Fibroblast of skin of right quadriceps (primary cell): ENCODE data around the gene KCNAB2.

Experiments
- DNase-seq: peaks from one replicate; pipeline ENCODE4 v3.0.0-alpha.2; 2013

KCNAB2 gene

GRCh38 chr1:6099787-6100765, 54.4 kb downstream of the KCNAB2 start:
- DNase-seq, result no peak

- DNase-seq, result no peak
Measured at GRCh38 chr1:6100861-6101783, 55.4 kb downstream of the KCNAB2 start.

GRCh38 chr1:6101826-6102531, 56.3 kb downstream of the KCNAB2 start:
- DNase-seq, result no peak

- no peak for DNase-seq
Measured at GRCh38 chr1:6102532-6102845, 56.8 kb downstream of the KCNAB2 start.

GRCh38 chr1:6103111-6103853, 57.6 kb downstream of the KCNAB2 start:
- no peak for DNase-seq

GRCh38 chr1:6103854-6104530, 58.3 kb downstream of the KCNAB2 start:
- DNase-seq, result no peak

- DNase-seq, result no peak
Measured at GRCh38 chr1:6104631-6105030, 58.9 kb downstream of the KCNAB2 start.

GRCh38 chr1:6105218-6105679, 59.6 kb downstream of the KCNAB2 start:
- no peak for DNase-seq

GRCh38 chr1:6105763-6106162, 60.1 kb downstream of the KCNAB2 start:
- no peak for DNase-seq

GRCh38 chr1:6106321-6106731, 60.6 kb downstream of the KCNAB2 start:
- DNase-seq, result no peak

- no peak for DNase-seq
Measured at GRCh38 chr1:6106977-6107376, 61.3 kb downstream of the KCNAB2 start.

- no peak for DNase-seq
Measured at GRCh38 chr1:6107409-6108356, 62.0 kb downstream of the KCNAB2 start.

- no peak for DNase-seq
Measured at GRCh38 chr1:6108476-6108875, 62.8 kb downstream of the KCNAB2 start.

GRCh38 chr1:6108937-6109614, 63.4 kb downstream of the KCNAB2 start:
- DNase-seq, result peak; percentile 18

GRCh38 chr1:6109688-6110087, 64.0 kb downstream of the KCNAB2 start:
- DNase-seq, result no peak

GRCh38 chr1:6110326-6110725, 64.6 kb downstream of the KCNAB2 start:
- DNase-seq, result no peak

GRCh38 chr1:6111571-6111970, 65.9 kb downstream of the KCNAB2 start:
- no peak for DNase-seq

GRCh38 chr1:6111991-6112689, 66.5 kb downstream of the KCNAB2 start:
- DNase-seq, result no peak

- no peak for DNase-seq
Measured at GRCh38 chr1:6112690-6113005, 67.0 kb downstream of the KCNAB2 start.
